HCT116 (cell line): Measurements from ENCODE around the gene TNS3.

ENCODE experiments used
- POLR2A ChIP-seq: IDR thresholded peaks from 2 replicates; pipeline ENCODE4 v1.7.0; 2011; ENCODE audit warnings: borderline replicate concordance; ENCODE audit not compliant: insufficient read depth, insufficient read length; ENCODE audit errors: extremely low read depth
- POLR2AphosphoS5 ChIP-seq: IDR thresholded peaks from 2 replicates; pipeline ENCODE4 v1.6.1; 2011; ENCODE audit warnings: mild to moderate bottlenecking, low read depth, low read length, moderate library complexity
- SIN3A ChIP-seq: IDR thresholded peaks from 2 replicates; pipeline ENCODE4 v1.6.1; 2012; ENCODE audit warnings: low read depth
- SP1 ChIP-seq: IDR thresholded peaks from 2 replicates; pipeline ENCODE4 v1.6.1; 2012; ENCODE audit warnings: low read depth
- YY1 ChIP-seq: IDR thresholded peaks from 2 replicates; pipeline ENCODE4 v1.6.1; 2011; ENCODE audit warnings: low read length, low read depth, moderate library complexity, mild to moderate bottlenecking; ENCODE audit not compliant: insufficient replicate concordance; ENCODE audit errors: extremely low read depth
- TF ChIP-seq, protein P1 (sequence below), 3 experiments: fragments of 200-600 bp in 1 of 3; sonication (generic) in 1 of 3; IDR thresholded peaks in 2 of 3; conservative IDR thresholded peaks in 1 of 3; 2 replicates each; pipeline ENCODE4 v1.5.1; 2012 to 2017; ENCODE audit warnings: low read depth in 2 of 3, low read length in 2 of 3, antibody characterized with exemption in 1 of 3, borderline replicate concordance in 1 of 3, control low read depth in 1 of 3, mild to moderate bottlenecking in 1 of 3, mixed read lengths in 1 of 3, mixed run types in 1 of 3, moderate library complexity in 1 of 3; ENCODE audit not compliant: insufficient read depth in 1 of 3

DNA sequence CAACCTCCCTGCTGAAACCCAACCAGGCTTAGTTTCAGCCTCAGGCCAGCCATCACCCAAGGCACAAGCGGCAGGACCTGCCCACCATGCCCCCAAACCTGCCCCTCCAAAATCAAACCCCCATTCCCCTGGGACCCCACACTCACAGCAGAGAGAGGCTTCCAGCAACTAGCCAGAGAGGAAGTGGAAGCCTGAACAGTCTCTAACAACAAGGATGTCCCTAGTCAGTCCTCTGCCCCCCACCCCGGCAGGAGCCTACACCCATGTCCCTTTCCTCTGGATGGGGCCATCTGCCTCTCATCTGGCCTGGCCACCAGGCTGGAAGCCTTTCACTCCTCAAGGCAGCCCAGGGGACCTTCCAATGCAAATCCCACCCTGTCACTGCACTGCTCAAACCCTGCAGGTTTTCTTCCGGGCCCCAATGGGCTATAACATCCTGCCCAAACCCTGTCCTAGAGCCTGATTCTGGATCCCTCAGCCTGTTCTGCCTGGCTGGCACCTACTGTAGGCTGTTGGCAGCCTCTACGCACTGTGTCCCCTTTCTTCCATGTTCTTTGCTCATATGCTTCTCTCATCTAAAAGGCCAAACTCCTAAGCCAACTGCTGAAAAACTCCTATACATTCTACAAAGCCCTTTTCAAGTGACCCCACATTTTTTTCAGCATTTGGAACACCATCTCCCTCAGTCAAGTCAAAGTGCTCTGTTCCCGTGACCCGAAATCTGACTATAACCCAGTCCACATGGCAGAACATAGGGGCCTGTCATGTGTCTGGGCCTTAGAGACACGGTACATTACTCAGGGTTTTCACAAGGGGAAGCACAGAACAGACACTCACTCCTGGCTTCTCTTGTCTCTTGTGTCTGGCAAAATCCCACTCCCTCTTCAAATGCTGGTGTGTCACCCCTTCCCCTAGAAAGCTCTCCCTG lies 253.3 kb downstream of the TNS3 start:
- no peak for TF ChIP-seq SP1
- TF ChIP-seq YY1: no peak
- no peak for TF ChIP-seq POLR2A
- TF ChIP-seq, protein P1, sequence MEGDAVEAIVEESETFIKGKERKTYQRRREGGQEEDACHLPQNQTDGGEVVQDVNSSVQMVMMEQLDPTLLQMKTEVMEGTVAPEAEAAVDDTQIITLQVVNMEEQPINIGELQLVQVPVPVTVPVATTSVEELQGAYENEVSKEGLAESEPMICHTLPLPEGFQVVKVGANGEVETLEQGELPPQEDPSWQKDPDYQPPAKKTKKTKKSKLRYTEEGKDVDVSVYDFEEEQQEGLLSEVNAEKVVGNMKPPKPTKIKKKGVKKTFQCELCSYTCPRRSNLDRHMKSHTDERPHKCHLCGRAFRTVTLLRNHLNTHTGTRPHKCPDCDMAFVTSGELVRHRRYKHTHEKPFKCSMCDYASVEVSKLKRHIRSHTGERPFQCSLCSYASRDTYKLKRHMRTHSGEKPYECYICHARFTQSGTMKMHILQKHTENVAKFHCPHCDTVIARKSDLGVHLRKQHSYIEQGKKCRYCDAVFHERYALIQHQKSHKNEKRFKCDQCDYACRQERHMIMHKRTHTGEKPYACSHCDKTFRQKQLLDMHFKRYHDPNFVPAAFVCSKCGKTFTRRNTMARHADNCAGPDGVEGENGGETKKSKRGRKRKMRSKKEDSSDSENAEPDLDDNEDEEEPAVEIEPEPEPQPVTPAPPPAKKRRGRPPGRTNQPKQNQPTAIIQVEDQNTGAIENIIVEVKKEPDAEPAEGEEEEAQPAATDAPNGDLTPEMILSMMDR (IDR thresholded peaks at IDR 0.05 in 2 of 3, conservative IDR thresholded peaks at IDR 0.05 in 1 of 3; ENCODE audit: borderline replicate concordance in 1 of 3, insufficient read depth in 1 of 3, low read depth in 2 of 3, low read length in 2 of 3): no peak
- TF ChIP-seq POLR2AphosphoS5: no peak
- no peak for TF ChIP-seq SIN3A
